HCT116 (cell line): Measurements from ENCODE around the gene CSF1R. TPM values are rescaled to one million over a fixed set of nuclear protein-coding genes. Genes with fewer than 3 reads are reported as not detected.

Experiments used
- ATAC-seq: fragments of 200-7000 bp; cut with Tn5 transposase; 2 replicates; pipeline ENCODE4 v1.9.1; 2020; ENCODE audit warnings: mild to moderate bottlenecking, moderate library complexity
- BruUV-seq: library from RNA; stranded (reverse); fragments of 400-500 nt; replicated peaks from 2 replicates; lab custom pipeline; 2021; lab: Mats Ljungman, UMichigan
- CTCF ChIA-PET: fragments of 300-600 bp; sonication (Branson Sonifier 250); formaldehyde crosslinking; loops from one replicate; lab custom pipeline; 2021; ENCODE audit warnings: antibody characterized with exemption; lab: Charles Lee
- POLR2A ChIA-PET: fragments of 300-600, 350-600 bp; sonication (Branson Sonifier 250); formaldehyde crosslinking; loops from one replicate; lab custom pipeline; 2021; ENCODE audit warnings: antibody characterized with exemption; lab: Charles Lee
- RAD21 ChIA-PET, 2 experiments: fragments of 300-600 bp; sonication (Branson Sonifier 250); formaldehyde crosslinking; loops; one replicate each; lab custom pipeline; 2023; ENCODE audit warnings: low total read pairs in 2 of 2; ENCODE audit not compliant: uncharacterized antibody in 2 of 2, unreplicated experiment in 2 of 2, low non-redundant PET in 1 of 2; lab: Charles Lee
- DNase-seq: peaks from one replicate; pipeline ENCODE4 v3.0.0-alpha.2; 2010; ENCODE audit warnings: low read depth, low spot score
- H2AFZ ChIP-seq: fragments of 200-600 bp; shearing (Covaris generic), sonication (generic); 2 replicates; pipeline ENCODE4 v1.6.1; 2017; ENCODE audit warnings: low read depth, mixed run types, mixed read lengths, antibody characterized with exemption, low read length; ENCODE audit not compliant: poor library complexity, severe bottlenecking
- H3K27ac ChIP-seq: 2 replicates; pipeline ENCODE4 v1.5.1; 2012; ENCODE audit warnings: low read depth, low read length
- H3K27me3 ChIP-seq: fragments of 200-600 bp; sonication (generic); 2 replicates; pipeline ENCODE4 v1.6.1; 2016; ENCODE audit warnings: mixed run types, low read length, mixed read lengths; ENCODE audit not compliant: insufficient read depth
- H3K36me3 ChIP-seq, 2 experiments: fragments of 200-500 bp in 1 of 2; fragments of 200-600 bp in 1 of 2; sonication (Bioruptor generic) in 1 of 2; sonication (generic) in 1 of 2; 2 replicates each; pipeline versions ENCODE4 v1.5.1 to v1.6.1; 2014 to 2016; ENCODE audit warnings: low read length in 2 of 2, inconsistent platforms in 1 of 2, mixed read lengths in 1 of 2, mixed run types in 1 of 2; ENCODE audit not compliant: insufficient read depth in 2 of 2, control insufficient read depth in 1 of 2
- H3K4me1 ChIP-seq, 2 experiments: fragments of 200-600 bp in 1 of 2; sonication (generic) in 1 of 2; 2 replicates each; pipeline versions ENCODE4 v1.5.1 to v1.6.1; 2012 to 2017; ENCODE audit warnings: low read length in 2 of 2, inconsistent platforms in 1 of 2, mild to moderate bottlenecking in 1 of 2, mixed read lengths in 1 of 2, mixed run types in 1 of 2, moderate library complexity in 1 of 2; ENCODE audit not compliant: insufficient read depth in 2 of 2, control insufficient read depth in 1 of 2
- H3K4me2 ChIP-seq: fragments of 200-600 bp; sonication (generic); 2 replicates; pipeline ENCODE4 v1.6.1; 2017; ENCODE audit warnings: mixed run types, low read length, mixed read lengths
- H3K4me3 ChIP-seq, 2 experiments: fragments of 200-600 bp in 1 of 2; sonication (generic) in 1 of 2; replicated peaks in 1 of 2; 2 replicates each; pipeline ENCODE4 v1.5.1; 2011 to 2016; ENCODE audit warnings: low read length in 2 of 2, control low read depth in 1 of 2, low read depth in 1 of 2, mild to moderate bottlenecking in 1 of 2, mixed read lengths in 1 of 2, mixed run types in 1 of 2
- H3K79me2 ChIP-seq: fragments of 200-600 bp; sonication (generic); 2 replicates; pipeline ENCODE4 v1.6.1; 2017; ENCODE audit warnings: mild to moderate bottlenecking, mixed run types, low read length, moderate library complexity, mixed read lengths; ENCODE audit not compliant: insufficient read depth
- H3K9ac ChIP-seq: fragments of 200-600 bp; sonication (generic); 2 replicates; pipeline ENCODE4 v1.6.1; 2016; ENCODE audit warnings: low read length, mixed read lengths
- H3K9me2 ChIP-seq: fragments of 200-600 bp; sonication (generic), shearing (Covaris generic); 2 replicates; pipeline ENCODE4 v1.6.1; 2017; ENCODE audit warnings: mixed run types, mild to moderate bottlenecking, moderate library complexity; ENCODE audit not compliant: insufficient read depth
- H3K9me3 ChIP-seq, 2 experiments: fragments of 200-500 bp in 1 of 2; fragments of 200-600 bp in 1 of 2; sonication (Bioruptor generic) in 1 of 2; sonication (generic) in 1 of 2; 2 replicates each; pipeline ENCODE4 v1.6.1; 2014 to 2017; ENCODE audit warnings: low read length in 2 of 2, mixed read lengths in 2 of 2, inconsistent platforms in 1 of 2, low read depth in 1 of 2, mild to moderate bottlenecking in 1 of 2, mixed run types in 1 of 2, moderate library complexity in 1 of 2; ENCODE audit not compliant: control insufficient read depth in 1 of 2, insufficient read depth in 1 of 2
- H4K20me1 ChIP-seq: fragments of 200-600 bp; sonication (generic), shearing (Covaris generic); 2 replicates; pipeline ENCODE4 v1.6.1; 2017; ENCODE audit warnings: mixed run types, mild to moderate bottlenecking, moderate library complexity; ENCODE audit not compliant: insufficient read depth
- CBX3 ChIP-seq: IDR thresholded peaks from 2 replicates; pipeline ENCODE4 v1.6.1; 2012; ENCODE audit warnings: low read depth
- CEBPB ChIP-seq: IDR thresholded peaks from 2 replicates; pipeline ENCODE4 v1.6.1; 2012; ENCODE audit warnings: low read depth
- CTCF ChIP-seq, 3 experiments: fragments of 200-600 bp in 1 of 3; sonication (generic) in 1 of 3; IDR thresholded peaks in 2 of 3; conservative IDR thresholded peaks in 1 of 3; 2 replicates each; pipeline ENCODE4 v1.5.1; 2012 to 2017; ENCODE audit warnings: low read depth in 2 of 3, low read length in 2 of 3, antibody characterized with exemption in 1 of 3, borderline replicate concordance in 1 of 3, control low read depth in 1 of 3, mild to moderate bottlenecking in 1 of 3, mixed read lengths in 1 of 3, mixed run types in 1 of 3, moderate library complexity in 1 of 3; ENCODE audit not compliant: insufficient read depth in 1 of 3
- EGR1 ChIP-seq: IDR thresholded peaks from 2 replicates; pipeline ENCODE4 v1.6.1; 2012; ENCODE audit warnings: low read depth
- FOSL1 ChIP-seq: IDR thresholded peaks from 2 replicates; pipeline ENCODE4 v1.6.1; 2012; ENCODE audit warnings: low read depth
- JUND ChIP-seq: IDR thresholded peaks from 2 replicates; pipeline ENCODE4 v1.6.1; 2012
- MAX ChIP-seq: IDR thresholded peaks from 2 replicates; pipeline ENCODE4 v1.6.1; 2012
- RAD21 ChIP-seq: IDR thresholded peaks from 2 replicates; pipeline ENCODE4 v1.6.1; 2012; ENCODE audit warnings: low read depth, mild to moderate bottlenecking
- REST ChIP-seq: IDR thresholded peaks from 2 replicates; pipeline ENCODE4 v1.6.1; 2012; ENCODE audit warnings: low read depth
- SIN3A ChIP-seq: IDR thresholded peaks from 2 replicates; pipeline ENCODE4 v1.6.1; 2012; ENCODE audit warnings: low read depth
- SP1 ChIP-seq: IDR thresholded peaks from 2 replicates; pipeline ENCODE4 v1.6.1; 2012; ENCODE audit warnings: low read depth
- SRF ChIP-seq: IDR thresholded peaks from 2 replicates; pipeline ENCODE4 v1.6.1; 2012; ENCODE audit warnings: low read depth
- TCF7L2 ChIP-seq: IDR thresholded peaks from 2 replicates; pipeline ENCODE4 v1.7.0; 2011; ENCODE audit warnings: borderline replicate concordance, inconsistent platforms; ENCODE audit not compliant: insufficient read depth, insufficient read length; ENCODE audit errors: extremely low read depth
- YY1 ChIP-seq: IDR thresholded peaks from 2 replicates; pipeline ENCODE4 v1.6.1; 2011; ENCODE audit warnings: low read length, low read depth, moderate library complexity, mild to moderate bottlenecking; ENCODE audit not compliant: insufficient replicate concordance; ENCODE audit errors: extremely low read depth
- ZFX ChIP-seq: fragments of 450-650 bp; IDR thresholded peaks from 2 replicates; pipeline ENCODE4 v1.6.1; 2017
- ZNF274 ChIP-seq: fragments of 200-500 bp; sonication (Bioruptor generic); IDR thresholded peaks from 2 replicates; pipeline ENCODE4 v1.6.1; 2014; ENCODE audit warnings: mild to moderate bottlenecking, low read depth, low read length, inconsistent platforms
- intact Hi-C: fragments of 100-400 bp; cut with micrococcal nuclease; formaldehyde crosslinking; loops from 2 replicates; pipeline ENCODE4 v1.10.0; 2022
- total RNA-seq: library from RNA; stranded (reverse); gene quantifications from one replicate; pipeline ENCODE4 v1.2.1, GENCODE V29; 2021; ENCODE audit not compliant: unreplicated experiment

Gene CSF1R
- total RNA-seq, 1 experiment from 2014 or later: 0.17 TPM

- DNase-seq (no peak), ATAC-seq (no peak)
- RAD21 ChIA-PET: no interaction called here
- H3K9me2 ChIP-seq: no peaks in the 10 kb centered on the region
- no peaks in the 10 kb centered on the region for H4K20me1 ChIP-seq
- TF ChIP-seq SIN3A (no peak), SP1 (no peak), SRF (no peak), CEBPB (no peak), RAD21 (no peak), YY1 (no peak), TCF7L2 (no peak), ZNF274 (no peak), FOSL1 (no peak), JUND (no peak), MAX (no peak)
- no peak overlapping the region for H3K4me2 ChIP-seq
- intact Hi-C loops: no loop called here
- CTCF ChIA-PET: no interaction called here
- H3K4me3 ChIP-seq: no peak overlapping the region
- H3K27ac ChIP-seq: no peak overlapping the region
- H3K79me2 ChIP-seq: no peaks in the 10 kb centered on the region
- H3K9ac ChIP-seq: no peak overlapping the region
- POLR2A ChIA-PET: no interaction called here
- no peak overlapping the region for H2AFZ ChIP-seq
- no peaks in the 10 kb centered on the region for H3K9me3 ChIP-seq
- no peaks in the 10 kb centered on the region for H3K36me3 ChIP-seq
- H3K4me1 ChIP-seq: peaks cover 0 to 9% of the 10 kb centered on the region in 2 experiments; a peak in 1 of 4 replicates
- H3K27me3 ChIP-seq: no peaks in the 10 kb centered on the region
- no TSS peak for BruUV-seq
Measured at GRCh38 chr5:150131461-150131860, 45.1 kb upstream of the CSF1R start.

GRCh38 chr5:150130493-150130922 lies 44.2 kb upstream of the CSF1R start:
- Histone ChIP-seq H4K20me1 (no peaks in the 10 kb centered on the region), H3K4me1 (peaks cover 0 to 9% of the 10 kb centered on the region in 2 experiments; a peak in 1 of 4 replicates), H3K4me3 (no peak overlapping the region), H3K4me2 (no peak overlapping the region), H3K27me3 (no peaks in the 10 kb centered on the region), H3K36me3 (no peaks in the 10 kb centered on the region), H3K27ac (no peak overlapping the region), H3K9me2 (no peaks in the 10 kb centered on the region), H2AFZ (no peak overlapping the region), H3K9me3 (no peaks in the 10 kb centered on the region), H3K9ac (no peak overlapping the region), H3K79me2 (no peaks in the 10 kb centered on the region)
- ChIA-PET POLR2A (no interaction called here), RAD21 (no interaction called here), CTCF (no interaction called here)
- ATAC-seq (no peak), DNase-seq (no peak)
- BruUV-seq: no TSS peak
- intact Hi-C loops: loop anchor here (1.0 kb wide), 4 partner anchors 45 to 306 kb away; no protein-coding TSS in a partner anchor
- TF ChIP-seq TCF7L2 (no peak), EGR1 (no peak), YY1 (no peak), SRF (no peak), CBX3 (no peak), REST (no peak), ZFX (no peak), ZNF274 (no peak), JUND (no peak), FOSL1 (no peak), RAD21 (no peak), CTCF (IDR thresholded peaks at IDR 0.05 in 2 of 3, conservative IDR thresholded peaks at IDR 0.05 in 1 of 3; ENCODE audit: borderline replicate concordance in 1 of 3, insufficient read depth in 1 of 3, low read depth in 2 of 3, low read length in 2 of 3) (no peak), SP1 (no peak)
